ENCODE results near the gene C14orf119.
"Not testable (repeated sequence)": the region's sequence is repeated elsewhere in the genome, so short reads cannot be mapped to it uniquely, and the experiment has no call there.

Gene C14orf119

DNA sequence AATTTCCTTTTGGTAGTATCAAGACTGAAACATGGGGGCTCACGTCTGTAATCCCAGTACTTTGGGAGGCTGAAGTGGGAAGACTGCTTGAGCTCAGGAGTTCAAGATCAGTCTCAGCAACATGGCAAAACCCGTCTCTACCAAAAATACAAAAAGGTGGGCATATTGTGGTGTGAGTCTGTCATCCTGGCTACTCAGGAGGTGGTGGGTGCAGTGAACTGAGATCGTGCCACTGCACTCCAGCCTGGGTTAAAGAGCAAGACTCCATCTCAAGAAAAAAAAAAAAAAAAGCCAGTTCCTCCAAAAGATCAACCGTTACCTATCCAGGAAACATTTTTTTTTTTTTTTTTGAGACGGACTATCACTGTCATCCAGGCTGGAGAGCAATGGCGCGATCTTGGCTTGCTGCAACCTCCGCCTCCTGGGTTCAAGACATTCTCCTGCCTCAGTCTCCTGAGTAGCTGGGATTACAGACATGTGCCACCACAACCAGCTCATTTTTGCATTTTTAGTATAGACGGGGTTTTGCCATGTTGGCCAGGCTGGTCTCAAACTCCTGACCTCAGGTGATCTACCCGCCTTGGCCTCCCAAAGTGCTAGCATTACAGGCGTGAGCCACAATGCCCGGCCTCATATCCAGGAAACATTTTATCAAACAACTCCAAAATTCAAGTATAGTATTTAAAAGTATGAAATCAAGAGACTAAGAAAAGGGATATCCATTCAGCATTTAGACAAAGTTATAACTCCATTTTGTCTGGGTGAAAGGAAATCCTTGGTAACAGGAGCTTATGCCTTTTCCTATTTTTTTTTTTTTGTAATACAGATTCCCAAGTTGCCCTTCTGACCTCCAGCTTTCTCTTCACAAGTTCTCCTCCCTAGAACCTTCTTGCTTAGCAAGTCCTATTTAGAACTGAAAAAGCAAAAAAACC is 3.7 kb upstream of the C14orf119 start:
- no peak for DNase-seq

DNA sequence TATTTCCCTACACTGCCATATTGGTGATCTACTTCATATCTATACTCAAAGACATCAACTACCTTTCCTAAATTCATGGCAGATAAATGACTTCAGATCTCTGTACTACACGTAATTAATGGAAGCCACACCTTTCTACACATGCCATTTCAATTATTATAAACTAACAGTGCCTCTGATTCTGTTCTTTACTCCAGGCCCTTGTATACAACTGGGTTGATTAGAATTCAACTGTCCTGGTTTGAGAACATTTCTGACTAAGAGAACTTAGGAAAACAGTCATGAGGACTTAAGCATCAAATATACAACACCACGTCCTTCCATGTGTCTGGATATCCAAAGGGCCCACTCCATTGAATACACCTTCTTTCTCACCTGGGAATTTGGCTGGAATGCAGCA is 2.2 kb upstream of the C14orf119 start:
- no peak for DNase-seq

GRCh38 chr14:23093526-23093925 is 1.8 kb upstream of the C14orf119 start:
- DNase-seq: no peak

GRCh38 chr14:23093991-23094665 is 1.2 kb upstream of the C14orf119 start:
- no peak for DNase-seq

- no peak for DNase-seq
These were observed 574 bp upstream of the C14orf119 start, which contains the start of gene ACIN1 for GRCh38 chr14:23094666-23095195. Gene ACIN1 (minus strand): TSS chr14:23095136. CDS start chr14:23095112, 24 bp downstream.

DNA sequence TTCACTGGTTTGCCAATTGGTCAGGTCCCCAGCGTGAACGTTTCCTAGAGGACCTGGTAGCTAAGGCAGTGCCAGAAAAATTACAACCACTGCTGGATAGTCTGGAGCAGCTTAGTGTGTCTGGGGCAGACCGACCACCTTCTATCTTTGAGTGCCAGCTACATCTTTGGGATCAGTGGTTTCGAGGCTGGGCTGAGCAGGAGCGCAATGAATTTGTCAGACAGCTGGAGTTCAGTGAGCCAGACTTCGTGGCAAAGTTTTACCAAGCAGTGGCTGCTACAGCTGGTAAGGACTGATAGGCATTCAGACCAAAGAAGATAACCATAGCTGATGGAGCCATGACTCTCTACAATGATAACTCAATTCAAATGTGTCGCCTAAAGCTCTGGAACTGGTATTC is 2.5 kb downstream of the C14orf119 start:
- no peak for DNase-seq

- no peak for DNase-seq
These were observed 4.0 kb downstream of the C14orf119 start for GRCh38 chr14:23099212-23099861.

DNA sequence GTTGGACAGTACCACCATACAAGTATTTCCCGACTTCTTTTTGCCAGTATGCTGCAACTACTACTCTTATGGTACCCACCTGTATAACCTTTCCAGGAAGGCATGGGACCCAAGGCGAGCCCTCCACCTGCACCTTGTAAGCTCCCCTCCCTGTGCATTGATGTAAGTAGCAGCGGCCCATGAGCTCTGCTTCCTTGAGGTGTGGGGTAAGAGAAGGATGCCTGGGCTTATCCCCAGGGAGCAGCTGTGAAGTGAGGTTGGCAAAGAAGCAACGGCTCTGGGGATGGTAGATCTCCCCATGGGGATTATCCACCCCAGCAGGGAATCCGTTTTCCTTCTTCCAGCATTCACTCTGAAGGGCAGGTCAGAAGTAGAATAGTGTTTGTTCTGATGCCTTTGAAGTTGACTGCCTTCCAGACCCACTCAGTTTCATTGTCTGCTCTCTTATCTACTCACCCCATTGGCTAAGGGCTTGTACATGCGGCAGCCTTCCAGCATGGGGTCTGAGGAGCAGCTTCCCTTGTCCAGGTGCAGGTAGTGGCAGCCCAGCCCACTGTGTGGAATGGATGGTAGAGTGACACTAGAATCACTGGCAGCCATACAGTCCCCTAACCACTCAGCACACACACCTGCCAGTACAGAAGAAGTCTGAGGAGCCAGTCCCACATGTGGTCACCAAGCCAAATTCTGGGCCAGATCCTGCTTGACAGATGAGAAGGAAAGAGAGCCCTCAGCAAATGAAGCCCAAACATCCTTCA is 6.1 kb downstream of the C14orf119 start:
- no peak for DNase-seq

GRCh38 chr14:23101986-23102625 is 6.8 kb downstream of the C14orf119 start:
- no peak for DNase-seq

DNA sequence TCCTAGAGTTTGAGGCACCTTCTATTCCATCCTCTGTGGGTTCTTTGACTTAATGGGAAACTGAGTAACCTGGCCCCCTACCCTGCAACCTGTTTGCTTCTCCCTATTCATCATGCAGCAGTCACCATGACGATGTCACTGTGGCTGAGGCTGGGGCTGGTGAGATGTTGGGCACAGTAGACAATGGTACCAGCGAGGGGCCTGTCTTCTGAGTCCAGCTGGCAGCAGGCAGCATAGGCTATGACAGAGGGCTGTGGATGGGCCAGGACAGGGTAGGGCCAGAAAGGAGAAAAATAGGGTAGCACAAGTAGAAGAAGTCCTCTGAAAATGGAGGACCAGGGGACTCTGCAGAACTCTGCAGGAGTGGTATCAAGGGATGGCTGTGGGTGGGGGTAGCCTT is 7.5 kb downstream of the C14orf119 start:
- DNase-seq: no peak

- no peak for DNase-seq
These were observed 8.3 kb downstream of the C14orf119 start for GRCh38 chr14:23103581-23103980.

DNA sequence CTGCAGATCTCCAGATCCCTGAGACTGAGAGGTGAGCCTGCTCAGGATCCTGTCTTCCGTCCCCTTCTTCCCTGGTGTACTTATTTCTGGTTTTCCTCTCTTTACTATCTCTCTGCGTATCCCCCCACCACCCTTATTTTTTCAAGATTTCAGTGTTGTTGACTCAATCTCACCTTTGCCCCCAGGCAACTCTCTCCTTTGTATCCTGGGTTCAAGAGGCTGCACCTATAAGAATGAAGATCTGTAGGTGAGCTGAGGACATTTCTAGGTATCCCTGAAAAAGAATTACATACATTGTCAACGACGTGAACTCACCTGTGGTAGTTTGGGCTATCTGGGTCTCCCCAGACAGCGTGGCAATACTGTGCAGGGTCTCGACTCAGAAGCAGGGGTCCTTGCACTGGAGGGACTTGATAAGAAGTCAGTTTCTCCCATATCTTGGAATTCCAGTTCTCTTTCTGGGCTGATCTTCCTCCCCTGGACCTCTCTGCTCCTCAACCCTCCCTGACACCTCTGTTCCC is 8.8 kb downstream of the C14orf119 start:
- no peak for DNase-seq

DNA sequence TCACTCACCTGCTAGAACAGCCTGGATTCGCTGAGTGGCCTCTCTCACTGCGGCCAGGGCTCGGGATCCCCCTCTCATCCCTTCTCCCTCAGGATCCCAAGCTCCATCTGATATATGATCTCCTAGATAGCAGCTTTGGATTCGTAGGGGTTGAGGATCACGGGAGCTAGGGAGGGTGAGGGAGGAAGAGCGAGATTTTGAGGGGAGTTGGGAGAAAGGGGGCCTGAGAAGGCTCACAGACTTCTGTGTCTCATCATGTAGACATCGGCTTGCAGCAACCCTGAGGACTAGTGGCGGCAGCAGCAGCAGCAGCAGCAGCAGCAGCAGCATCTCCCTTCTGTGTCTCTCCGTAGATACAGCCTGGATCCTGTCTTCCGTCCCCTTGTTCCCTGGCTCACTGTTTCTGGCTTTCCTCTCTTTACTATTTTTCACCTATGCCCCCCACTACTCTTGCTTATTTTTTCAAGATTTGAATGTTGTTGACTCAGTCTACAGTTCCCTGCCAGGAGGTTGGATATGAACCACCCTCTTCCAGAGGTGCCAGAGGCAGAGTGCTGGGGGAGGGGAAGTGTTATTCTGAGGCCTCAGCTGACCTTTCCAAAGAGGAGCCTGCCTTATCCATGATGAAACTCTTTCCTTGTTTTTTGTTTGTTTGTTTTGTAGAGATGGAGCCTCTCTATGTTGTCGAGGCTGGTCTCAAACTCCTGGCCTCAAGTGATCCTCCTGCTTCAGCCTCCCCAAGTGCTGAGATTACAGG is 9.5 kb downstream of the C14orf119 start, which contains the start of gene CIROP:
Gene CIROP, minus strand, starts transcription at position 399 of the 757 bp plus-strand sequence. Its CDS starts 69 bp downstream, at position 330.
- DNase-seq: no peak

DNA sequence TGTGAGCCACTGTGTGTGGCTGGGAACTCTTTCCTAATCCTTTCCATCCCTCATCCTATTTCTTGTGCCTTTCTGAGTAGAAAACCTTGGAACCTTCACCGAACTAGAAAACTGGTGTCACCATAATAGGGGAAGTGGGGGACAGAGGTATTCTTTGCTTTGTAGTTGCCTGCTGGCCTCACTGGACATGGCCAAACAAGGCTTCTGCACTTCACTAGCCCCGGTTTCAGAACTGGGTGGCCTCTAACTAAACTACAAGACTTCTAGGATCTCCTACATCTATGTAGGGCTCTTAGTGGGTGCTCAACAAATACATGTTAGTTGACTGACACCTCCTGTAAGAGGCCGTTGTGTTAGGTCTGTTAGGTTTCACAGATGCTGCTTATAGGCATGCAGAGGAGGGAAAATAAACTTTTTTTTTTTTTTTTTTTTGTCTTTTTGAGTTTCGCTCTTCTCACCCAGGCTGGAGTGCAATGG is 10.1 kb downstream of the C14orf119 start:
- DNase-seq: no peak

- DNase-seq: no peak
These were observed 11.4 kb downstream of the C14orf119 start for GRCh38 chr14:23106747-23107045.

GRCh38 chr14:23107620-23108019 is 12.3 kb downstream of the C14orf119 start:
- DNase-seq: not testable (repeated sequence)

- DNase-seq: not testable (repeated sequence)
These were observed 12.9 kb downstream of the C14orf119 start for GRCh38 chr14:23108169-23108568.

DNA sequence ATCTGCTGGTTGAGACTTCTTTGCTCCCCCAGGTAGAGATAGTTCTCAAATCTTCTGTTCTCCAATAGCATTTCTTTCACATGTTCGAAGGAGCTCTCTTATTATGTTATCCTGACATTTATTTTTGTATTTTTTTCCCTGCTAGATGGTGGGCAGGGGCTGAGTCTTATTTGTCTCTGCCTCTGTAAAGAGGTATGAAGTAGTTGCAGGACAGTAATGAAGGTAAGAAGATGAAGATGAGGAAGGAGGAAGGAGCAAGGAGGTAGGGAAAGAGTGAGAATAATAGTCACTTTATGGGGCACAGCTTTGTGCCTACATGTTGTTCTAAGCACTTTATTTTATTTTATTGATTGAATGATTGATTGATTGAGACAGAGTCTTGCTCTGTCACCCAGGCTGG is 14.5 kb downstream of the C14orf119 start:
- no peak for DNase-seq

GRCh38 chr14:23110579-23111365 is 15.5 kb downstream of the C14orf119 start:
- no peak for DNase-seq
